GM23338 (cell line): ENCODE results near the gene TPST1. TPM values are rescaled to one million over a fixed set of nuclear protein-coding genes. Genes with fewer than 3 reads are reported as not detected.

ENCODE experiments used
- ATAC-seq: fragments of 200-7000 bp; cut with Tn5 transposase; 3 replicates; pipeline ENCODE4 v1.9.1; 2020
- DNase-seq: peaks from one replicate; pipeline ENCODE4 v3.0.0-alpha.2; 2015; ENCODE audit warnings: low spot score
- H2AFZ ChIP-seq: fragments of 200-600 bp; sonication (generic); 2 replicates; pipeline ENCODE4 v1.8.0; 2016; ENCODE audit warnings: antibody characterized with exemption, mild to moderate bottlenecking, moderate library complexity
- H3F3A ChIP-seq: fragments of 200-600 bp; sonication (generic); replicated peaks from 2 replicates; pipeline ENCODE4 v1.8.0; 2017; ENCODE audit warnings: antibody characterized with exemption, mixed run types, low read depth
- H3K27ac ChIP-seq: fragments of 200-600 bp; sonication (generic); 2 replicates; pipeline ENCODE4 v1.6.1; 2016; ENCODE audit warnings: low read depth
- H3K27me3 ChIP-seq: fragments of 200-600 bp; sonication (generic); 2 replicates; pipeline ENCODE4 v1.8.0; 2016; ENCODE audit warnings: mild to moderate bottlenecking, mixed run types, moderate library complexity; ENCODE audit not compliant: insufficient read depth
- H3K36me3 ChIP-seq: fragments of 200-600 bp; sonication (generic); 2 replicates; pipeline ENCODE4 v1.8.0; 2016; ENCODE audit warnings: mild to moderate bottlenecking; ENCODE audit not compliant: insufficient read depth
- H3K4me1 ChIP-seq: fragments of 200-600 bp; sonication (generic); 2 replicates; pipeline ENCODE4 v1.8.0; 2016; ENCODE audit warnings: mild to moderate bottlenecking, moderate library complexity; ENCODE audit not compliant: insufficient read depth
- H3K4me2 ChIP-seq: fragments of 200-600 bp; sonication (generic); 2 replicates; pipeline ENCODE4 v1.7.1; 2017; ENCODE audit warnings: mixed run types
- H3K4me3 ChIP-seq: fragments of 200-600 bp; sonication (generic); 2 replicates; pipeline ENCODE4 v1.6.1; 2016; ENCODE audit warnings: mixed run types
- H3K79me2 ChIP-seq: fragments of 200-600 bp; sonication (generic); replicated peaks from 2 replicates; pipeline ENCODE4 v1.8.0; 2017; ENCODE audit warnings: mild to moderate bottlenecking; ENCODE audit not compliant: insufficient read depth
- H3K9me2 ChIP-seq: fragments of 200-600 bp; sonication (generic); 2 replicates; pipeline ENCODE4 v1.8.0; 2017; ENCODE audit not compliant: insufficient read depth
- H4K20me1 ChIP-seq: fragments of 200-600 bp; sonication (generic); replicated peaks from 2 replicates; pipeline ENCODE4 v1.8.0; 2017; ENCODE audit warnings: mild to moderate bottlenecking; ENCODE audit not compliant: insufficient read depth
- H3K27ac Mint-ChIP-seq: 2 replicates; pipeline ENCODE4 v1.8.0; 2020; ENCODE audit warnings: inconsistent platforms, mild to moderate bottlenecking, moderate library complexity, mixed read lengths
- H3K27me3 Mint-ChIP-seq: 3 replicates; pipeline ENCODE4 v1.8.0; 2022; ENCODE audit warnings: low read depth, mild to moderate bottlenecking, moderate library complexity, mixed read lengths, inconsistent platforms; ENCODE audit not compliant: insufficient read depth, poor library complexity
- H3K36me3 Mint-ChIP-seq: 3 replicates; pipeline ENCODE4 v1.8.0; 2021; ENCODE audit warnings: low read depth, mild to moderate bottlenecking, inconsistent platforms, moderate library complexity, mixed read lengths
- H3K4me1 Mint-ChIP-seq: 3 replicates; pipeline ENCODE4 v1.8.0; 2020; ENCODE audit warnings: mild to moderate bottlenecking, inconsistent platforms, mixed read lengths
- H3K4me3 Mint-ChIP-seq: 3 replicates; pipeline ENCODE4 v1.8.0; 2021; ENCODE audit warnings: moderate library complexity, mild to moderate bottlenecking, inconsistent platforms, mixed read lengths
- H3K9me3 Mint-ChIP-seq: 3 replicates; pipeline ENCODE4 v1.8.0; 2020; ENCODE audit warnings: moderate library complexity, mild to moderate bottlenecking, inconsistent platforms, mixed read lengths
- EZH2 ChIP-seq: fragments of 200-600 bp; sonication (generic); IDR thresholded peaks from one replicate; pipeline ENCODE4 v1.8.0; 2017; ENCODE audit warnings: antibody characterized with exemption, mild to moderate bottlenecking, low read depth; ENCODE audit not compliant: unreplicated experiment
- EZH2phosphoT487 ChIP-seq: fragments of 200-600 bp; sonication (generic); IDR thresholded peaks from one replicate; pipeline ENCODE4 v1.8.1; 2018; ENCODE audit warnings: antibody characterized with exemption; ENCODE audit not compliant: unreplicated experiment
- JUNB ChIP-seq: IDR thresholded peaks from one replicate; pipeline ENCODE4 v1.6.1; 2016; ENCODE audit warnings: antibody characterized with exemption; ENCODE audit not compliant: unreplicated experiment
- POLR2AphosphoS5 ChIP-seq: IDR thresholded peaks from 2 replicates; pipeline ENCODE4 v1.6.1; 2016; ENCODE audit warnings: antibody characterized with exemption, low read depth
- STAT1 ChIP-seq: IDR thresholded peaks from one replicate; pipeline ENCODE4 v1.6.1; 2016; ENCODE audit warnings: antibody characterized with exemption; ENCODE audit not compliant: unreplicated experiment
- ZNF114 ChIP-seq: fragments of 250-450 bp; sonication (Bioruptor Pico); IDR thresholded peaks from 2 replicates; pipeline ENCODE4 v1.5.0; 2020; ENCODE audit warnings: mild to moderate bottlenecking, moderate library complexity
- polyA plus RNA-seq: library from polyadenylated mRNA; unstranded; fragments of >200 nt; fragmentation: Nextera tagmentation; extraction: Ambion mirVana; gene quantifications from 2 replicates; pipeline ENCODE4 v1.2.1, GENCODE V29; 2016
- total RNA-seq: library from RNA; depleted of rRNA; stranded (reverse); fragments of >200 nt; shearing (Covaris generic); gene quantifications from 2 replicates; pipeline ENCODE4 v1.2.3, GENCODE V29; 2014
- TF ChIP-seq, protein P1 (sequence below): IDR thresholded peaks from 2 replicates; pipeline ENCODE4 v1.6.1; 2016; ENCODE audit warnings: antibody characterized with exemption
- TF ChIP-seq, protein P2 (sequence below), 2 experiments: fragments of 200-600 bp in 1 of 2; sonication (generic) in 1 of 2; conservative IDR thresholded peaks; 2 replicates each; pipeline versions ENCODE4 v1.5.1 to v1.6.1; 2016 to 2017; ENCODE audit warnings: antibody characterized with exemption in 2 of 2, low read depth in 2 of 2, mild to moderate bottlenecking in 2 of 2, moderate library complexity in 1 of 2
- TF ChIP-seq, protein P3 (sequence below): fragments of 250-450 bp; sonication (Bioruptor Pico); IDR thresholded peaks from 2 replicates; pipeline ENCODE4 v1.5.0; 2020; ENCODE audit warnings: mild to moderate bottlenecking, moderate library complexity

TPST1 gene
- total and polyA plus RNA-seq, 2 experiments from 2014 or later, result 10.7 to 19.2 TPM

DNA sequence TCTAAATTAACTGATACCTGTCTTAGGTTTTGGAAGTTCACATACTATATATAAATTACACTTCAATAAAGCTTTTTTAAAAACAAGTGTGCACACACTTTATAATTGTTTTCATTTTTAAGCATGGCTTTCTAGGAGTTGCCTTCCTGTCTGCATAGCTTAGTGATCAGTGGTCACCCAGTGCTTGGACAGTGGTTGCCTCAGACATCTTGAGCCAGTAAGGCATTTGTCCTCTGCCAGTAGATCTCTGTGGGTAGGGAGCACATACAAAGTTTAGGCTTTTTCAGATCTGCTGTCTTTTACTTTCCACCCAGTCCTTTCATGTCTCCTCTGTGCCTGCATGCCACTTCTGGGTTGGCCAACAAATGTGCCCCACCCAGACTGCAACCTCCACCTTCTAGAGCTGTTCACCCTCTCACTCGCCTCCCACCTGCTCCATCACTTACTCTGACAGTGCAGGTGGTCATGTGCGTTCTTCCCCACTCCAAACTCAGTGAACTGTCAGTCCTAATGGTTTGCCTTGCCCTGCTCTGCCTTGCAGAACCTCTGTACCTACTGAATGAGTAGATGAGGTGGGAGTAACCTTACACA lies 31.7 kb downstream of the TPST1 start:
- TF ChIP-seq, protein P1, sequence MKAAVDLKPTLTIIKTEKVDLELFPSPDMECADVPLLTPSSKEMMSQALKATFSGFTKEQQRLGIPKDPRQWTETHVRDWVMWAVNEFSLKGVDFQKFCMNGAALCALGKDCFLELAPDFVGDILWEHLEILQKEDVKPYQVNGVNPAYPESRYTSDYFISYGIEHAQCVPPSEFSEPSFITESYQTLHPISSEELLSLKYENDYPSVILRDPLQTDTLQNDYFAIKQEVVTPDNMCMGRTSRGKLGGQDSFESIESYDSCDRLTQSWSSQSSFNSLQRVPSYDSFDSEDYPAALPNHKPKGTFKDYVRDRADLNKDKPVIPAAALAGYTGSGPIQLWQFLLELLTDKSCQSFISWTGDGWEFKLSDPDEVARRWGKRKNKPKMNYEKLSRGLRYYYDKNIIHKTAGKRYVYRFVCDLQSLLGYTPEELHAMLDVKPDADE, result no peak
- DNase-seq, result no peak
- Histone ChIP-seq H2AFZ (no peak overlapping the region), H3K4me1 (peaks cover 6% of the 10 kb centered on the region), H3K27ac (0 out of 2 replicates have a peak overlapping the region, but pooled peaks have one; percentile 42), H4K20me1 (no peaks in the 10 kb centered on the region), H3K4me3 (no peak overlapping the region), H3K79me2 (peaks cover 27% of the 10 kb centered on the region), H3K27me3 (no peaks in the 10 kb centered on the region), H3K9me2 (no peaks in the 10 kb centered on the region), H3K4me2 (no peak overlapping the region), H3F3A (no peaks in the 10 kb centered on the region; the same call in 1 of the 2 replicates), H3K36me3 (no peaks in the 10 kb centered on the region)
- no peak overlapping the region for H3K27ac Mint-ChIP-seq
- H3K36me3 Mint-ChIP-seq, result peaks cover 13% of the 10 kb centered on the region
- H3K4me1 Mint-ChIP-seq, result peaks cover 11% of the 10 kb centered on the region
- ATAC-seq, result no peak
- H3K9me3 Mint-ChIP-seq, result peaks cover 13% of the 10 kb centered on the region
- H3K4me3 Mint-ChIP-seq, result no peak overlapping the region
- H3K27me3 Mint-ChIP-seq, result peaks cover 3% of the 10 kb centered on the region

DNA sequence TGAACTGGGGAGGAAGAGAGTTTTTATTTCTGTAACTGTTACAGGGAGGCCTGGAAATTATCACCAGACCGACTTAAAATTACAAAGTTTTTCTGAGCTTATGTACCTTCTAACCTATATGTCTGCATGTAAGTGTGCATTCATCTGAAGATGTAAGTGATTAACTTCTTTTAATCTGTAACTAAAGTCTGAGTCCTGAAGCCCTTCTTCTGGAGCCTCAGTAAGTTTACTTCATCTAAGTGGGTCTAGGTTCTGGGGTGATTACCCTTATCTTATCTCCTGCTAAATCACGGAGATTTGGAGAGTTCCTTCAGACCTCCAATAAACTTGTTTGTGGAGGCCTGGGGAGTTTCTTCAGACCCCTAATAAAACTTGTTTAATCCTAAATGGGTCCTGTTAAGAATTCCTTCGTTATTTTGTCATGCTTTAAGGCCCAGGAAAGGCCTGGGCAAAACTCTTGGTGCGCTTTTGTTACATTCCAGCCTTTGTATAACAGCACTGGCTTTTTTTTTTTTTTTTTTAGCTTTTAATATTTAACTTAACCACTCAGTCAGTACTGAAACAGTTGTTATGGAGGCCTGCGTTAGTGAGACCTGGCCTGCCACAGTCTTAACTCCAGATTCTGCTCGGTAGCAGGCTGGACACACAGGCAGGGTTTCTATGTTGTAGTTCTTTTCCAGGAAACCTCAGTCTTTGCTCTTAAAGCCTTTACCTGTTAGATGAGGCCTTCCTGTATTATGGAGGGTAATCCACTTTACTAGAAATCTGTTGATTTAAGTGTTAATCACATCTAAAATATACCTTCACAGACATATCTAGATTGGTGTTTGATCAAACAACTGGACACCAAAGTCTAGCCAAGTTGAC lies 33.0 kb downstream of the TPST1 start:
- no peak overlapping the region for H3K27ac Mint-ChIP-seq
- no peaks in the 10 kb centered on the region for H4K20me1 ChIP-seq
- peaks cover 19% of the 10 kb centered on the region for H3K79me2 ChIP-seq
- H3K4me1 Mint-ChIP-seq, result peaks cover 11% of the 10 kb centered on the region
- peaks cover 3% of the 10 kb centered on the region for H3K36me3 Mint-ChIP-seq
- H3K4me3 ChIP-seq, result no peak overlapping the region
- H3K9me3 Mint-ChIP-seq, result peaks cover 3% of the 10 kb centered on the region; the same call in 2 of the 3 replicates
- H3K27me3 ChIP-seq, result no peaks in the 10 kb centered on the region
- no peak overlapping the region for H3K4me3 Mint-ChIP-seq
- no peak overlapping the region for H2AFZ ChIP-seq
- DNase-seq, result no peak
- H3K4me2 ChIP-seq, result no peak overlapping the region
- H3K4me1 ChIP-seq, result peaks cover 6% of the 10 kb centered on the region
- ATAC-seq, result no peak
- no peaks in the 10 kb centered on the region for H3K36me3 ChIP-seq
- H3K9me2 ChIP-seq, result no peaks in the 10 kb centered on the region
- no peaks in the 10 kb centered on the region for H3K27me3 Mint-ChIP-seq
- no peak overlapping the region; the same call in 1 of the 2 replicates for H3K27ac ChIP-seq
- H3F3A ChIP-seq, result no peaks in the 10 kb centered on the region; the same call in 1 of the 2 replicates
- TF ChIP-seq JUNB (no peak), STAT1 (no peak), EZH2 (no peak), POLR2AphosphoS5 (no peak), ZNF114 (no peak), EZH2phosphoT487 (no peak)
- TF ChIP-seq, protein P2, sequence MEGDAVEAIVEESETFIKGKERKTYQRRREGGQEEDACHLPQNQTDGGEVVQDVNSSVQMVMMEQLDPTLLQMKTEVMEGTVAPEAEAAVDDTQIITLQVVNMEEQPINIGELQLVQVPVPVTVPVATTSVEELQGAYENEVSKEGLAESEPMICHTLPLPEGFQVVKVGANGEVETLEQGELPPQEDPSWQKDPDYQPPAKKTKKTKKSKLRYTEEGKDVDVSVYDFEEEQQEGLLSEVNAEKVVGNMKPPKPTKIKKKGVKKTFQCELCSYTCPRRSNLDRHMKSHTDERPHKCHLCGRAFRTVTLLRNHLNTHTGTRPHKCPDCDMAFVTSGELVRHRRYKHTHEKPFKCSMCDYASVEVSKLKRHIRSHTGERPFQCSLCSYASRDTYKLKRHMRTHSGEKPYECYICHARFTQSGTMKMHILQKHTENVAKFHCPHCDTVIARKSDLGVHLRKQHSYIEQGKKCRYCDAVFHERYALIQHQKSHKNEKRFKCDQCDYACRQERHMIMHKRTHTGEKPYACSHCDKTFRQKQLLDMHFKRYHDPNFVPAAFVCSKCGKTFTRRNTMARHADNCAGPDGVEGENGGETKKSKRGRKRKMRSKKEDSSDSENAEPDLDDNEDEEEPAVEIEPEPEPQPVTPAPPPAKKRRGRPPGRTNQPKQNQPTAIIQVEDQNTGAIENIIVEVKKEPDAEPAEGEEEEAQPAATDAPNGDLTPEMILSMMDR (conservative IDR thresholded peaks at IDR 0.05; ENCODE audit: low read depth in 2 of 2), result no peak
- TF ChIP-seq, protein P3, sequence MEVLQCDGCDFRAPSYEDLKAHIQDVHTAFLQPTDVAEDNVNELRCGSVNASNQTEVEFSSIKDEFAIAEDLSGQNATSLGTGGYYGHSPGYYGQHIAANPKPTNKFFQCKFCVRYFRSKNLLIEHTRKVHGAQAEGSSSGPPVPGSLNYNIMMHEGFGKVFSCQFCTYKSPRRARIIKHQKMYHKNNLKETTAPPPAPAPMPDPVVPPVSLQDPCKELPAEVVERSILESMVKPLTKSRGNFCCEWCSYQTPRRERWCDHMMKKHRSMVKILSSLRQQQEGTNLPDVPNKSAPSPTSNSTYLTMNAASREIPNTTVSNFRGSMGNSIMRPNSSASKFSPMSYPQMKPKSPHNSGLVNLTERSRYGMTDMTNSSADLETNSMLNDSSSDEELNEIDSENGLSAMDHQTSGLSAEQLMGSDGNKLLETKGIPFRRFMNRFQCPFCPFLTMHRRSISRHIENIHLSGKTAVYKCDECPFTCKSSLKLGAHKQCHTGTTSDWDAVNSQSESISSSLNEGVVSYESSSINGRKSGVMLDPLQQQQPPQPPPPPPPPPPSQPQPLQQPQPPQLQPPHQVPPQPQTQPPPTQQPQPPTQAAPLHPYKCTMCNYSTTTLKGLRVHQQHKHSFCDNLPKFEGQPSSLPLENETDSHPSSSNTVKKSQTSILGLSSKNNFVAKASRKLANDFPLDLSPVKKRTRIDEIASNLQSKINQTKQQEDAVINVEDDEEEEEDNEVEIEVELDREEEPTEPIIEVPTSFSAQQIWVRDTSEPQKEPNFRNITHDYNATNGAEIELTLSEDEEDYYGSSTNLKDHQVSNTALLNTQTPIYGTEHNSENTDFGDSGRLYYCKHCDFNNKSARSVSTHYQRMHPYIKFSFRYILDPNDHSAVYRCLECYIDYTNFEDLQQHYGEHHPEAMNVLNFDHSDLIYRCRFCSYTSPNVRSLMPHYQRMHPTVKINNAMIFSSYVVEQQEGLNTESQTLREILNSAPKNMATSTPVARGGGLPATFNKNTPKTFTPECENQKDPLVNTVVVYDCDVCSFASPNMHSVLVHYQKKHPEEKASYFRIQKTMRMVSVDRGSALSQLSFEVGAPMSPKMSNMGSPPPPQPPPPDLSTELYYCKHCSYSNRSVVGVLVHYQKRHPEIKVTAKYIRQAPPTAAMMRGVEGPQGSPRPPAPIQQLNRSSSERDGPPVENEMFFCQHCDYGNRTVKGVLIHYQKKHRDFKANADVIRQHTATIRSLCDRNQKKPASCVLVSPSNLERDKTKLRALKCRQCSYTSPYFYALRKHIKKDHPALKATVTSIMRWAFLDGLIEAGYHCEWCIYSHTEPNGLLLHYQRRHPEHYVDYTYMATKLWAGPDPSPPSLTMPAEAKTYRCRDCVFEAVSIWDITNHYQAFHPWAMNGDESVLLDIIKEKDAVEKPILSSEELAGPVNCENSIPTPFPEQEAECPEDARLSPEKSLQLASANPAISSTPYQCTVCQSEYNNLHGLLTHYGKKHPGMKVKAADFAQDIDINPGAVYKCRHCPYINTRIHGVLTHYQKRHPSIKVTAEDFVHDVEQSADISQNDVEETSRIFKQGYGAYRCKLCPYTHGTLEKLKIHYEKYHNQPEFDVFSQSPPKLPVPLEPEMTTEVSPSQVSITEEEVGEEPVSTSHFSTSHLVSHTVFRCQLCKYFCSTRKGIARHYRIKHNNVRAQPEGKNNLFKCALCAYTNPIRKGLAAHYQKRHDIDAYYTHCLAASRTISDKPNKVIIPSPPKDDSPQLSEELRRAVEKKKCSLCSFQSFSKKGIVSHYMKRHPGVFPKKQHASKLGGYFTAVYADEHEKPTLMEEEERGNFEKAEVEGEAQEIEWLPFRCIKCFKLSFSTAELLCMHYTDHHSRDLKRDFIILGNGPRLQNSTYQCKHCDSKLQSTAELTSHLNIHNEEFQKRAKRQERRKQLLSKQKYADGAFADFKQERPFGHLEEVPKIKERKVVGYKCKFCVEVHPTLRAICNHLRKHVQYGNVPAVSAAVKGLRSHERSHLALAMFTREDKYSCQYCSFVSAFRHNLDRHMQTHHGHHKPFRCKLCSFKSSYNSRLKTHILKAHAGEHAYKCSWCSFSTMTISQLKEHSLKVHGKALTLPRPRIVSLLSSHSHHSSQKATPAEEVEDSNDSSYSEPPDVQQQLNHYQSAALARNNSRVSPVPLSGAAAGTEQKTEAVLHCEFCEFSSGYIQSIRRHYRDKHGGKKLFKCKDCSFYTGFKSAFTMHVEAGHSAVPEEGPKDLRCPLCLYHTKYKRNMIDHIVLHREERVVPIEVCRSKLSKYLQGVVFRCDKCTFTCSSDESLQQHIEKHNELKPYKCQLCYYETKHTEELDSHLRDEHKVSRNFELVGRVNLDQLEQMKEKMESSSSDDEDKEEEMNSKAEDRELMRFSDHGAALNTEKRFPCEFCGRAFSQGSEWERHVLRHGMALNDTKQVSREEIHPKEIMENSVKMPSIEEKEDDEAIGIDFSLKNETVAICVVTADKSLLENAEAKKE (CRISPR knock-in tag), result no peak
